RCC 7860 (cell line): Measurements from ENCODE around the gene GMCL2.

Source experiments
- DNase-seq: peaks from one replicate; pipeline ENCODE4 v3.0.0-alpha.2; 2015; ENCODE audit warnings: low spot score
- FAIRE-seq: peaks from 2 replicates; lab custom pipeline; 2012; peaks lifted over from hg19 to GRCh38; lab: Jason Lieb, UNC

The GMCL2 gene

DNA sequence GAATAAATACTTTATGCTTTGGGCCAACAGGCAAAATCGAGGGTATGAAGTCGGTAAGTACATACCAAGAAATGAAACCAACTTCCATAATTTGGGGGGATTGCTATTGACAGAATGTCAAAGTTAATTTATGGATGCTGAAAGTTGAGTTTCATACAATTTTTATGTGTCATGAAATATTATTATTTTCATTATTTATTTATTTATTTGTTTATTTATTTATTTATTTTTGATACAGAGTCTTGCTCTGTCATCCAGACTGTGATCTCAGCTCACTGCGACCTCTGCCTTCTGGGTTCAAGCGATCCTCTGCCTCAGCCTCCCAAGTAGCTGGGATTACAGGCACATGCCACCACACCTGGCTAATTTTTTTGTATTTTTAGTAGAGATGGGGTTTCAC, 4.5 kb upstream of the GMCL2 start:
- no peak for FAIRE-seq
- DNase-seq, result no peak

DNA sequence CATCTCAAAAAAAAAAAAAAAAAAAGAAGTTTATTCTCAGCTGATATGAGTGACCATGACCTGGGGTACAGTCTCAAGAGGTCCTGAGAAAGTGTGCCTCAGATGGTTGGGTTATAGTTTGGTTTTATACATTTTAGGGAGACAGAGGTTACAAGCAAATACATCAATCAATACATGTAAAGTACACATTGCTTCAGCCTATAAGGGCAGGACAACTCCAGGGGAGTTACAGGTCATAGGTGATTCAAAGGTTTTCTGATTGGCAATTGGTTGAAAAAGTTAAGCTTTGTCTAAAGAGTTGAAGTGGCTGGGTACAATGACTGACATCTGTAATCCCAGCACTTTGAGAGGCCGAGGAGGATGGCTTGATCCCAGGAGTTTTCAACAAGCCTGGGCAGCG, 2.3 kb upstream of the GMCL2 start:
- DNase-seq, result no peak
- FAIRE-seq, result no peak

DNA sequence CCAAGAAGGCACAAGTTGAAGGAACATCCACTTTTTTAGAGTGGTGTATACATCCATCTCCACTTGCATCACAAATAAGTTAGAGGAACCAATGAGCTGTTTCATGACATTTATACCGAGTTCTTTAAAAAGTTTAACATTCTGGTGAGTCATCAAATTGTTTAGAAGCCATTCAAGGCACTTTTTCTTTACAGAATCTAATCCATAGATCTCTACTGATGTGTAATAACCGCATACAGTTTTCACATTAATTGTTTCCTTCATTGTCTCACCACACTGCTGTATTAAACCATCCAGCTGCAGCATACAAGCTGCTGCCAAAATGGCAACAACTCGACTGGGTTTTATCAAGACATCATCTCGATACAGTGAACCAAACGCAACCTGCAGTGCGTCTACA, 744 bp downstream of the GMCL2 start:
- DNase-seq (no peak), FAIRE-seq (no peak)

DNA sequence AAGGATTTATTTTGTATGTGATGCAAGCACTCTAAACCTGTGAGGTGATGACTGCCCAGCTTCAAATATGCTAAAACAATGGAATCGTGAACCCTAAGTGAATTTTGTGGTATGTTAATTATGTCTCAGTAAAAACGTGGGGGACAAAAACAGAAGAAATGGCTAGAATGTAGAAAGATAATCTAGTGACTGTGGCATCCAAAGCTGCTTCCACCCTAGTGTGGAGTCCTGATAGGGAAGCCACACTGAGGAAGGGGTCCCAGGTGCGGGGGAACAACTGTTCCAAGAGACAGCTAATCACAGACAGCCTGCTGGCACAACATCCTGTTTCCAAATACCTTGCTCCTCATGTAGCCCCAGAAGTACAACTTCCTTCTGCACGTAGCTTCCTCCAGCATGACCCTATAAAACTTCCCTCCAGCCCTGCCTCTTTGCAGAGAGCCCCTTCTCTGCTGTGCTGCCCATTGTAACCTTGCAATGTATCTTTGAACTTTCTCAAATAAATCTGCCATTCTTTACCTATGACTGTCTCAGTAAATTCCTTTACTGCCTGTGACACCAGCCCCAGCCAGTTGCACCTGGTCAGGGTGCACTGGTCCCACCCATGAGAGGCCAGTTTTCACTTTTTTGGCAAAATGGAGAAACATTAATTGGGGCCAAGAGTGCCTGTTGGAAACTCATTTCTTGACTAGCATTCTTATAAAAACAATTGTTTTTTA, 4.9 kb downstream of the GMCL2 start:
- DNase-seq (no peak), FAIRE-seq (no peak)

DNA sequence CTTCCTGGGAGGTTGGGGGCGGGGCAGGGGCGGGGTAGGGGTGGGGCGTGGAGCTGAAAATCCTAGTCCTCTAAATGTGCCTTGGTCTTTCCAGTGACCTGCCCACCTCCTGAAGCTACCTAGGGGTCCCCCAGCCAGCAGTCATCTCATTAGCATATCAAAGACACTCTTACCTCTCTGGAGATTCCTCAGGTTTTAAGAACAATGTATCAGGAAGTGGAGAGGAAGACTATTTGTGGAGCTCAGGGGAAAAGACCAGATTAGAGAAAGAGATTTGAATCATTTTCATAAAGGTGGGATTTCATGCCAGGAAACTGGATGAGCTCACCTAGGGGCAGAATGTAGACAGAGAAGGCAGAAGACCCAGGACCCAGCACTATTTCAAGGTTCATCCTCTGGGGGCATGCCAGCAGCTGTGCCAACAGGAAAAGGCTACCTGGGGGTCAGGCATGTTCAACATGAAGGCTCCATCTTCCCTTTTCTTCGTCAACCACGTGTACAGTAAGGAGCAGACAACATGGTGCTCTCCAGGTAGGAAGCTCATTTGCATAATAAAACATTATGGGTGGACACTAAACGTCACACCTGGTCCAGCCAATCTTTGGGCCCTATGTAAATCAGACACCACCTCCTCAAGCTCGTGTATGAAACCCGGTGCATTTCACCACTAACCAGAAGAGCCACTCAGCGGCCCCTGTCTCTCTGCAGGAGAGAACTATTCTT, 6.9 kb downstream of the GMCL2 start:
- DNase-seq (no peak), FAIRE-seq (no peak)

DNA sequence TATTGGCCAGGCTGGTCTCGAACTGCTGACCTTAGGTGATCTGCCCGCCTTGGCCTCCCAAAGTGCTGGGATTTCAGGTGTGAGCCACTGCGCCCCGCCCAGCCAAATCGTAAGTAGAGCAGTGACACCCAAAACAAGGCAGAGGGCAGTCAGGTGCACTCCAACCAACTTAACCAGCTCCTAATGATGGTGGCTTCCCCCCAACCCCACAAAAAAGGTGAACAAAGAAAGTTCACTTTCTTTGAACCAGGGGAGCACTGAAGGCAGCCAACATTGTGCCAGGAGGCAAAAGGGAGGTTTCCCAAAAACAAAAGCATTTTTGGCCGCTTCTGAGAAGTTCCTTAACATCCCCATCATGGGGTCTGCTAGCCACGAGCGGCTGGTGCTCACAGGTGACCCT, 9.6 kb downstream of the GMCL2 start:
- FAIRE-seq, result no peak
- DNase-seq, result no peak

DNA sequence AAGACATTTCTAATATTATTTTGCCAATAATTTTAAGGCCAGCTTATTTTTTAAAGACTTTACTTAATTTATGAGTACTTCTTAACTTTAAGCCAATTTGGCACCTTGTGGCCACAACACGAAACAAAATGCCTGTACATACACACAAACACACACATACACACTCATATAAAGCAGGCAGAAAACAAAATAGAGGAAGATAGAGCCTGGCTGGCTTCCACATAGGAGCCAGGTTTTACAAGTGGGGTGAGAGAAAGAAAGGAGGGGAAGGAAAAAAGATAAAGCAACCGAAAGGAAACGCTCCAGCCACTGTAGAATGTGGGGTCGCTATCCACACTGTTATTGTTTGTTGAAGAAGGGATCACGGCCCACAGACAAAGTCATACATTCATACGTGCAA, 10.4 kb downstream of the GMCL2 start:
- no peak for DNase-seq
- no peak for FAIRE-seq

DNA sequence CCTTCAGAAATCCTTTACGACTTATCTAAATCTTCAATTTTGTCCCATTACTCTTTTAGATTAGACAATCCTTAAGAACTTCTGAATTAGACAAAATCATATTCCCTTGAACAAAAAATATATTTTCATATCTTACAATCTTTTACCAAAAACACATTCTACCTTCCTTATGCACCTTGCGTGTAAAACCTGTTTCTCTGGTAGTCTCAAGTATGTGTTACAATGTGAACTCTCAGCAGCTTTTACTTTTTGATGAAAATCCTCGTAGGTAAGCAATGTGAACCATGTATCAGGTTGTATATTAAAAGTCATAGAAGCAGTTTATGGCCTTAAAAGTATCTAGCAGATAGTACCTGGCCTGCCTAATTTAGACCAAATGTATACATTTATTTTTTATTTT, 12.7 kb downstream of the GMCL2 start:
- FAIRE-seq, result no peak
- DNase-seq, result no peak

DNA sequence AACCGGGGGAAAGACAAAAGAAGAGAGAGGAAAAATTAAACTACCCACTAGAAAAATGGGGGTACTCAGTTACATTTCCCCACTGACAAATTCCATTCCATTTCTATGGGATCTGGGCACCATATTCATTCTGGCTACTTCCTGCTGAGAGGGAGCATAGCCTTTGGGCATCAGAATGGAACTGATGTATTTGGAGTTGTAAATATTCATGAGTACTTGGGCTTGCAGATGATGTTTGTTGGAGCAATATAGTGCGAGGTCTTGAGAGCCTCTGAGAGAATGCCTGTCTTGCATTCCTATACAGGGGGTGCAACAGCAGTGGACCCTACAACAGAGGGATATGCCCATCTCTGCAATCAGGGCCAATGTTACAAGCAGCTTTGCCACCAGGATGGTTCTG, 16.7 kb downstream of the GMCL2 start:
- no peak for DNase-seq
- FAIRE-seq, result no peak

DNA sequence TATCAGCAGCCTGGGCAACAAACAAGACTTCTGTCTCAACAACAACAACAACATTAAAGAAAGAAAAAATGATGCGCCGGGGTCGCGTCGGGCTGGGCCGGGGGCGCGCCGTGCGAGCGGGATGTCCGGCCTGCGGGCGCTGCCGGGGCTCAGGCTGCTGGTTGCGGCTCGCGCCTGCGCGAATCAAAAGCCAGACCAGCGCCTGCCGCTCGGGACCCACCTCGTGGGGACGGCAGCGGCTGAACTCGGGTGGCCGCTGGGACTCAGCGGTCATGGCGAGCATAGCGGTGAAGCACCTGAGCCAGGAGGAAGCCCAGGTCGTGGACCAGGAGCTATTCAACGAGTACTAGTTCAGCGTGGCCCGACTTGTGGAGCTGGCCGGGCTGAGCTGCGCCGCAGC, 21.6 kb downstream of the GMCL2 start:
- FAIRE-seq, result no peak
- DNase-seq, result no peak

DNA sequence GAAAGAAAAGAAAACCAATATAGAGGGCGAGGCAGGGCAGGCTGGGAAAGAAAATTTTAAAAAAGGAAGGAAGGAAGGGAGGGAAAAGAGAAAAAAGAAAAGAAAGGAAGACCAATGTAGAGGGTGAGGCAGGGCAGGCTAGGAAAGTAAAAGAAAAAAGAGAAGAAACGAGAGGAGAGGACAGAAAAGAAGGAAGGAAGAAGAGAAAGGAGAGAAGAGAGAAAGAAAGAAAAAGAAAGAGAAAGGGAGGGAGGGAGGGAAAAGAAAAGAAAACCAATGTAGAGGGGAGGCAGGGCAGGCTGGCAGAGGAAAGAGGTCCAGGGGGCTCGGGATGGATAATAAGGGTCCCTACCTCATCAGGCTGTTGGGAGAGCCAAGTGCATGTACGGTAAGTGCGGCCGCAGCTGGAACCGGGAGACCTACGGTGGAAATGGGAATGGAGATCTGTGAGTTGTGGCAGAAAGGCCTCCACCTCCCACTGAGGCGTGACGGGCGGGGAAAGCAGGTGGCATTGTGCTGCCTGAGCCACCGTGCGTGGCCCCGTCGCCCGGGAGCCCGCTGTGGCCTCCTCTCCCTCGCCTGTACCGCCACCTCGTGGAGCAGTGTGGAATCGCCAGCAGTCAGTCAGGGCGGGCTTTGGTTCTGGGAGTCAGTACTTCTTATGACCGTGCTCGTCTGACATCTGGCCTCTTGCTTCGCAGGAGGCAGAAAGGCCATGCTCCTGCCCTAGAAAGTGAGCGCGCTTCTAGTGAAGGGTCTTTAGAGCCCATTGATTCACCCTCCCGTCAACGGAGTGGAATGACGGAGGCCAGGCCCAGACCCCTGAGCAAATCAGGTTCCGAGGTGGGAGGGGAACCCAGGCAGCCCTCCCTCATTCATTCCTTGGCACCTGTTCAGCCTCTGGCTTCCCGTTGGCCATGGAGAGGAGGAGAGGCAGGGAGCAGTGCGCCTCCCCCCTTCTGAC, 23.1 kb downstream of the GMCL2 start:
- no peak for FAIRE-seq
- DNase-seq, result peak; percentile 58

DNA sequence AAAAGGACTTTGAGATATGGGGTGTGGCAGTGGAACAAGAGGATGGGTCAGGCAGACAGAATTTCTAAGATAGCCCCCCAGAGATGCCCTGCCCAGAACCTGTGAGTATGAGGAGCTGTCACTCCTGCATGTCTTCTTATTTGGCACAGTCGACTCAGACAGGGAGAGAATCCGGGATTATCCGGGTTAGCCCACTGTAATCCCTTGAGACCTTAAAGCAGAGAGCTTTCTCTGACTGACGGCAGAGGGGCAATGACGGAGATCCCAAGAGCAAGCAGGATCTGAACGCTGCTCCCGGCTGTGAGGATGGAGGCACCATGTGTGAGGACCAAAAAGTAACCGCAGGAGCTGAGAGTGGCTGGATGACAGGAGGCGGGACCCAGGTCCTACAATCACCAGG, 24.7 kb downstream of the GMCL2 start:
- DNase-seq, result no peak
- no peak for FAIRE-seq

DNA sequence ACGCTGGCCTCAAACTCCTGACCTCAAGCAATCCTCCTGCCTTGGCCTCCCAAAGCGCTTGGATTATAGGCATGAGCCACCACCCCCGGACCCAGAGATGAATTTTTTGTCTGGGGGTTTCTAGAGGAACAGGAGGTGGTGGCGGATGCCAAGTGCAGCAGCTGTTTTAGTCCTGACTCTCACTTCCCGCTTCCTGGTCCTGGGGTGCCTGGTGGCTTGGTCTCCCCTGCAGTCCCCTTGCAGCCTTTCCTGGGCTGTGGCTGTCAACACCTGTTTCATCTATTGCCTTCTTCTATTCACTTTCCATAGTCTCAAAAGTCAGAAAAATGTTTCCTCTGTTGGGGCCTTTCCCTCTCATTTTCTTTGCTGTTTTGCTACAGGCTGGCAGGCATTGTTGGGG, 27.0 kb downstream of the GMCL2 start:
- no peak for FAIRE-seq
- no peak for DNase-seq

DNA sequence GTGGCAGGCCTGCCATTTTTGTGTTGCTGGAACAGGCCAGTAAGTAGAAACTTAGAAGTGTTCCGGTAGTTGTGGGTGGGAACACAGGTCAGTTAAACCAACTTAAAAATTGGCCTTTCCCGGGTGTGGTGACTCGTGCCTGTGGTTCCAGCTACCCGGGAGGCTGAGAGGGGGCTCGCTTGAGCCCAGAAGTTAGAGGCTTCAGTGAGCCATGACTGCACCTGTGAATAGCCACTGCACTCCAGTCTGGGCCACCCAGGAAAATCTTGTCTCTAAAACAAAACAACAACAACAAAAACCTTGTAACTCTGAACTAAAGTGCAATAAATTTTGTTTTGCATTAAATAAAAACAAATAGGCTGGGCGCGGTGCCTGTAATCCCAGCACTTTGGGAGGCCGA, 32.1 kb downstream of the GMCL2 start:
- FAIRE-seq, result no peak
- DNase-seq, result no peak

DNA sequence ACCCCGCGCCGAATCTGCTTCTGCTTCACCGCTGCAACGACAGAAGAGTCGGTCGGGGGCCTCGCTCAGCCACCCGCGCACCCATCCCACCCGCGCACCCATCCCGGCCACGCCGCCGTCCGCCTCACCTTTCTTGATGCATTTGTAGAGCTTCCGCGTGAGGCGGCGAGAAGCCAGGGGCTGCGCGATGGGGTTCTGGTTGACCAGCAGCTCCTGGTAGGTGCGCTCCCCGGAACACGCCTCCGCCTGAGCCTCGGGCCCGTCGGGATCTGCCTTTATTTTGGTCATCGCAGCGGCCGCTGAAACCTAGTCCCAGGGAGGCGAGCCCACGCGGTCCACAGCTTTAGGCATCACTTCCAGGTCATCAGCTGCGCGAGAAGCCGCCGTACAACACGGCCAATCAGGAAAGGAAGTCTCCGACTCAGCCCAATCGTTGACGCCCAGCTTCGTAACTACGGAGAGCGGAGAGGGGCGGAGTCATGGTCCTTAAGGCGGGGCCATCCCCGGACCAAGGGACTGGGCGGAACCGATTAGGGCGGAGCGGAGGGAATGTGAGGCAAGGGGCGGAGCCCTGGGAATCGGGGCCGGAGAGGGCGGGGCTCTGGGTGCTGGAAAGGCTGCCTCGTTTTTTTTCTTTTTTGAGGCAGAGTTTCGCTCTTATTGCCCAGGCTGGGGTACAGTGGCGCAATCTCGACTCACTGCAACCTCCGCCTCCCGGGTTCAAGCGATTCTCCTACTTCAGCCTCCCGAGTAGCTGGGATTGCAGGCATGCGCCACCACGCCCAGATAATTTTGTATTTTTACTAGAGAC, 33.4 kb downstream of the GMCL2 start, which contains the start of gene NHP2:
Gene NHP2 (minus strand): TSS at position 356 of the 811 bp plus-strand sequence. CDS start 68 bp downstream, at position 288.
- FAIRE-seq (peak; percentile 92), DNase-seq (peak; percentile 94)

DNA sequence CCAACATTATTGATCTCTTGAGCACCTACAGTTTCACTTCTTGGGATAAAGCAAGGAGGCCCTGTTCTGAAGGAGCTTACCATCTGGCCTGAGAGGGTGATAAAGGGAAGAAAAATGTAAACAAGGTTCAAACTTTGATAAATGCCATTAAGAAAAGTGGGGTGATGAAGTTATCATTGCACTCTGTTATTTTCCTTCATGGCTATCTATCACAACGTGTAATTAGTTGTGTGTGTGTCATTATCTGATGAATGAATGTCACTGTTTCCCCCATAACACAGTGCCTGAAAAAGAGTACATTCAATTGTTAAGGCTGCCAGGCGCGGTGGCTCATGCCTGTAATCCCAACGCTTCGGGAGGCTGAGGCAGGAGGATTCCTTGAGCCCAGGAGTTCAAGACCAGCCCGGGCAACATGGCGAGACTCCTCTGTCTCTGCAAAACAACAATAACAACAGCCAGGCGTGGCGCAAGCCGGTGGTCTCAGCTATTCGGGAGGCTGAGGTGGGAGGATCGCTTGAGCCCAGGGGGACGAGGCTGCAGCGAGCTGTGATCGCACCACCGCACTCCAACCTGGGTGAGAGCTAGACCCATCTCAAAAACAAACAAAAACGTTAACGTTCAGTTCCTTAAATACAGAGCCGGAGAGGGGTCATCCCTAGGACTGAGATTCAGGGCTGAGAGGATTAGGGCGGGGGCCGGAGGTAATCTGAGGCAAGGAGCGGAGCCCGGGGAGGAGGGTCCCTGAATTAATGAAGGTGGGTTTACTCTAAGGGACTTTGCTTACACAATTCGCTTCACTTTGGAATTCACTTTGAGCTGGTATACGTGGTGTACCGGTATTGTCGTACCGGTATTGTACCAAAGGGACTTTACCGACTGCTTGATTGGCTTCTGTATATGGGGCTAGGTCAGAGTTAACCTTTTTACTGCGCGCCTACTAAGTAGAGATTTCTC, 34.4 kb downstream of the GMCL2 start:
- FAIRE-seq (no peak), DNase-seq (no peak)

DNA sequence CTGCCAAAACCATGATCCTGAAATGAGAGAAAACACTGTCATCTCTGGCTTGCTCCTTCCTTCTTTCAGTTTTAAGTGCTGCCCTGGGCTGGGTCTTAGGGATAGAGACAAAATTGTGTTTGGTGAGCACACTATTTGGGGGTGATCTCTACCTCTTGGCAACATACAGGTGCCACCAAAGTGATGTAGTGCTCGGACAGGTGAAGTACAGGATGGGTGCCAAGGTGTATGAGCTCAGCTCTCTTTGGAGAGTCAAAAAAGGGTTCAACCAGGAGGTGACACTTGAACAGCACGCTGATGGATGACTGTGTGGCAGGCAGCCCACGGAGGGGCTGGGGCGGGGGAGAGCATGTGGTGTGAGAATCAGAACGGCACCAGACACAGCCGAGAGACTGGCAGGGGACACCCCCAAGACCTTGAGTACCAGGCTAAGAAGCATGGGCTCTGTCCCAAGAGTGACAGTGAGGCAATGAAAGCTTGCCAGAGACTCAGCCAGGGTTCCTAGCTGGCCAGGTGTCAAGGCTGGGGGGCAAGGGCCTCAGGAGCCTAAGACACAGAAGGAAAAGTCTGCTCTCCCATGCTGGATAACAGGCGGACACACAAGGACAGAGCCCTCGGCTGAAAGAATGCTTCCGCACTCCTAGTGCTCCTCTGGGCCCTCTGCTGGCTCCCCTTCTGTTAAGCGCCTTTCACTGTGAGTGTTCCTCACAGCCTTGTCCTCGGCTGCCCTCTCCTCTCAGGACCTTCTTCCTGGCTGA, 36.0 kb downstream of the GMCL2 start:
- DNase-seq (no peak), FAIRE-seq (no peak)

DNA sequence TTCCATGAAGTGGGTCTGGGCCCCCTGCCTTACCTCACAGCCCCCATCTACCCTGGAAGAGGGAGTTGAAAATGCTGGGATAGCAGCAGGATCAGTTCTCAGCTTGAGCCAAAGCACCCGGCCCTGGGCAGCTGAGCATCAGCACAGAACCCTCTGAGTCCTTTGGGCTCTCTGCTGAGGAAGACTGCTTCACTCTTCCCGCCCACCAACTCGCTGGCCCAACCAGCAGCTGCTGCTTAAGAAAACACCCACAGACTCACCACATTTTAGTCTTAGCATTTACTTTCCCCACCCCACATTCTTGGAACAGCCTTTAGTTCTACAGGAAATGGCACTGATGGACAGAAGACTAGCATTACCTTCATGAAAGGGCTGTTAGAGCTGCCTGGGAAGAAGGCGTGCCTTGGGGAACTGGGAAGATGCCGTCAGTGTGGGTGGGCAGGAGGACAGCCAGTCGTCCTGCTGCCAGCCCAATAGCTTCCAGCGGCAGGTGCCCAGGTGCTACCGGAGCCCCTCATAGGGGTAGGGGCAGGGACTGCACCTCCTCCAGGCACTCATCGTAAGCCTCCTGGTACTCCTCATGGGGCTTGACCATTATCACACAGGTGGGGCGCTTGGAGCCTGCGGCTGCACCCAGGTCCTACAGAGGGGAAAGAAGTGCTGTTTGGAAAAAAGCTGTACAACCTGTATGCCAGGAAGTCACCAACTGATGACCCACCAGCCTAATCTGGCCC, 37.8 kb downstream of the GMCL2 start:
- no peak for FAIRE-seq
- DNase-seq, result no peak
